ENCODE data around the gene ZNF14.
"Not testable (repeated sequence)": the region's sequence is repeated elsewhere in the genome, so short reads cannot be mapped to it uniquely, and the experiment has no call there.

The ZNF14 gene

GRCh38 chr19:19719798-19720197 lies 13.1 kb downstream of the ZNF14 start:
- H3K9ac ChIP-seq (ENCODE audit: low read depth in 1 of 2, low read length in 2 of 2) = no peak overlapping the region
- H3K36me3 ChIP-seq (ENCODE audit: control insufficient read depth in 2 of 2, insufficient read depth in 2 of 2, low read length in 2 of 2) = peaks cover 0 to 6% of the 10 kb centered on the region in 2 donors
- no peaks in the 10 kb centered on the region for H3K4me1 ChIP-seq (ENCODE audit: control insufficient read depth in 2 of 2, insufficient read depth in 2 of 2, low read length in 2 of 2)
- H3K4me3 ChIP-seq (ENCODE audit: low read length in 2 of 2) = no peak overlapping the region
- H3K27me3 ChIP-seq (ENCODE audit: control insufficient read depth in 2 of 2, insufficient read depth in 2 of 2, low read length in 2 of 2) = no peaks in the 10 kb centered on the region
- H3K27ac ChIP-seq (ENCODE audit: low read depth in 2 of 2, low read length in 2 of 2) = no peak overlapping the region
- peaks cover 33 to 51% of the 10 kb centered on the region in 2 donors for H3K9me3 ChIP-seq (ENCODE audit: control insufficient read depth in 2 of 2, low read length in 2 of 2)

- Histone ChIP-seq H3K9me3 (ENCODE audit: control insufficient read depth in 2 of 2, low read length in 2 of 2) (peaks cover 80 to 81% of the 10 kb centered on the region in 2 donors), H3K27ac (ENCODE audit: low read depth in 2 of 2, low read length in 2 of 2) (no peak overlapping the region), H3K4me3 (ENCODE audit: low read length in 2 of 2) (no peak overlapping the region), H3K4me1 (ENCODE audit: control insufficient read depth in 2 of 2, insufficient read depth in 2 of 2, low read length in 2 of 2) (no peaks in the 10 kb centered on the region), H3K9ac (ENCODE audit: low read depth in 1 of 2, low read length in 2 of 2) (no peak overlapping the region), H3K36me3 (ENCODE audit: control insufficient read depth in 2 of 2, insufficient read depth in 2 of 2, low read length in 2 of 2) (peaks cover 33 to 36% of the 10 kb centered on the region in 2 donors), H3K27me3 (ENCODE audit: control insufficient read depth in 2 of 2, insufficient read depth in 2 of 2, low read length in 2 of 2) (no peaks in the 10 kb centered on the region)
Measured at GRCh38 chr19:19711934-19712828, 20.7 kb downstream of the ZNF14 start.

- H3K9ac ChIP-seq (ENCODE audit: low read depth in 1 of 2, low read length in 2 of 2) = no peak overlapping the region
- peaks cover 79 to 80% of the 10 kb centered on the region in 2 donors for H3K9me3 ChIP-seq (ENCODE audit: control insufficient read depth in 2 of 2, low read length in 2 of 2)
- H3K27ac ChIP-seq (ENCODE audit: low read depth in 2 of 2, low read length in 2 of 2) = no peak overlapping the region
- peak overlapping the region in 1 of 2 donors; percentile 4 for H3K4me3 ChIP-seq (ENCODE audit: low read length in 2 of 2)
- H3K36me3 ChIP-seq (ENCODE audit: control insufficient read depth in 2 of 2, insufficient read depth in 2 of 2, low read length in 2 of 2) = peaks cover 27 to 36% of the 10 kb centered on the region in 2 donors
- H3K4me1 ChIP-seq (ENCODE audit: control insufficient read depth in 2 of 2, insufficient read depth in 2 of 2, low read length in 2 of 2) = no peaks in the 10 kb centered on the region
- no peaks in the 10 kb centered on the region for H3K27me3 ChIP-seq (ENCODE audit: control insufficient read depth in 2 of 2, insufficient read depth in 2 of 2, low read length in 2 of 2)
Measured at GRCh38 chr19:19711306-19711933, 21.5 kb downstream of the ZNF14 start.

GRCh38 chr19:19710506-19710905 lies 22.4 kb downstream of the ZNF14 start:
- peaks cover 72 to 75% of the 10 kb centered on the region in 2 donors for H3K9me3 ChIP-seq (ENCODE audit: control insufficient read depth in 2 of 2, low read length in 2 of 2)
- H3K9ac ChIP-seq (ENCODE audit: low read depth in 1 of 2, low read length in 2 of 2) = no peak overlapping the region
- no peaks in the 10 kb centered on the region for H3K27me3 ChIP-seq (ENCODE audit: control insufficient read depth in 2 of 2, insufficient read depth in 2 of 2, low read length in 2 of 2)
- no peak overlapping the region for H3K4me3 ChIP-seq (ENCODE audit: low read length in 2 of 2)
- no peaks in the 10 kb centered on the region for H3K4me1 ChIP-seq (ENCODE audit: control insufficient read depth in 2 of 2, insufficient read depth in 2 of 2, low read length in 2 of 2)
- H3K27ac ChIP-seq (ENCODE audit: low read depth in 2 of 2, low read length in 2 of 2) = no peak overlapping the region
- peaks cover 27 to 36% of the 10 kb centered on the region in 2 donors for H3K36me3 ChIP-seq (ENCODE audit: control insufficient read depth in 2 of 2, insufficient read depth in 2 of 2, low read length in 2 of 2)

GRCh38 chr19:19704836-19705235 lies 28.1 kb downstream of the ZNF14 start:
- Histone ChIP-seq H3K27ac (ENCODE audit: low read depth in 2 of 2, low read length in 2 of 2) (no peak overlapping the region), H3K27me3 (ENCODE audit: control insufficient read depth in 2 of 2, insufficient read depth in 2 of 2, low read length in 2 of 2) (no peaks in the 10 kb centered on the region), H3K4me1 (ENCODE audit: control insufficient read depth in 2 of 2, insufficient read depth in 2 of 2, low read length in 2 of 2) (no peaks in the 10 kb centered on the region), H3K4me3 (ENCODE audit: low read length in 2 of 2) (no peak overlapping the region), H3K9ac (ENCODE audit: low read depth in 1 of 2, low read length in 2 of 2) (no peak overlapping the region), H3K36me3 (ENCODE audit: control insufficient read depth in 2 of 2, insufficient read depth in 2 of 2, low read length in 2 of 2) (no peaks in the 10 kb centered on the region), H3K9me3 (ENCODE audit: control insufficient read depth in 2 of 2, low read length in 2 of 2) (peaks cover 38 to 40% of the 10 kb centered on the region in 2 donors)

GRCh38 chr19:19700493-19700892 lies 32.4 kb downstream of the ZNF14 start:
- H3K4me1 ChIP-seq (ENCODE audit: control insufficient read depth in 2 of 2, insufficient read depth in 2 of 2, low read length in 2 of 2); H3K27me3 ChIP-seq (ENCODE audit: control insufficient read depth in 2 of 2, insufficient read depth in 2 of 2, low read length in 2 of 2); H3K36me3 ChIP-seq (ENCODE audit: control insufficient read depth in 2 of 2, insufficient read depth in 2 of 2, low read length in 2 of 2); H3K4me3 ChIP-seq (ENCODE audit: low read length in 2 of 2); H3K27ac ChIP-seq (ENCODE audit: low read depth in 2 of 2, low read length in 2 of 2); H3K9ac ChIP-seq (ENCODE audit: low read depth in 1 of 2, low read length in 2 of 2): not testable (repeated sequence)
- peaks cover 10 to 15% of the 10 kb centered on the region in 2 donors for H3K9me3 ChIP-seq (ENCODE audit: control insufficient read depth in 2 of 2, low read length in 2 of 2)

GRCh38 chr19:19697589-19697988 lies 35.3 kb downstream of the ZNF14 start:
- no peaks in the 10 kb centered on the region for H3K4me1 ChIP-seq (ENCODE audit: control insufficient read depth in 2 of 2, insufficient read depth in 2 of 2, low read length in 2 of 2)
- no peaks in the 10 kb centered on the region for H3K27me3 ChIP-seq (ENCODE audit: control insufficient read depth in 2 of 2, insufficient read depth in 2 of 2, low read length in 2 of 2)
- no peaks in the 10 kb centered on the region for H3K36me3 ChIP-seq (ENCODE audit: control insufficient read depth in 2 of 2, insufficient read depth in 2 of 2, low read length in 2 of 2)
- H3K9ac ChIP-seq (ENCODE audit: low read depth in 1 of 2, low read length in 2 of 2) = no peak overlapping the region
- H3K4me3 ChIP-seq (ENCODE audit: low read length in 2 of 2) = no peak overlapping the region
- no peak overlapping the region for H3K27ac ChIP-seq (ENCODE audit: low read depth in 2 of 2, low read length in 2 of 2)
- H3K9me3 ChIP-seq (ENCODE audit: control insufficient read depth in 2 of 2, low read length in 2 of 2) = peaks cover 4 to 6% of the 10 kb centered on the region in 2 donors

- Histone ChIP-seq H3K9me3 (ENCODE audit: control insufficient read depth in 2 of 2, low read length in 2 of 2) (peaks cover 4% of the 10 kb centered on the region in 2 donors), H3K27ac (ENCODE audit: low read depth in 2 of 2, low read length in 2 of 2) (no peak overlapping the region)
Measured at GRCh38 chr19:19696386-19696785, 36.5 kb downstream of the ZNF14 start.

GRCh38 chr19:19691683-19692082 lies 41.2 kb downstream of the ZNF14 start:
- H3K27me3 ChIP-seq (ENCODE audit: control insufficient read depth in 2 of 2, insufficient read depth in 2 of 2, low read length in 2 of 2) = no peaks in the 10 kb centered on the region
- no peaks in the 10 kb centered on the region for H3K36me3 ChIP-seq (ENCODE audit: control insufficient read depth in 2 of 2, insufficient read depth in 2 of 2, low read length in 2 of 2)
- no peak overlapping the region for H3K4me3 ChIP-seq (ENCODE audit: low read length in 2 of 2)
- H3K9me3 ChIP-seq (ENCODE audit: control insufficient read depth in 2 of 2, low read length in 2 of 2) = peaks cover 0 to 2% of the 10 kb centered on the region in 2 donors
- no peaks in the 10 kb centered on the region for H3K4me1 ChIP-seq (ENCODE audit: control insufficient read depth in 2 of 2, insufficient read depth in 2 of 2, low read length in 2 of 2)
- no peak overlapping the region for H3K27ac ChIP-seq (ENCODE audit: low read depth in 2 of 2, low read length in 2 of 2)
- H3K9ac ChIP-seq (ENCODE audit: low read depth in 1 of 2, low read length in 2 of 2) = no peak overlapping the region

More at GRCh38 chr19:19696386-19696785, 36.5 kb downstream of the ZNF14 start:
- H3K27me3 ChIP-seq (ENCODE audit: control insufficient read depth in 2 of 2, insufficient read depth in 2 of 2, low read length in 2 of 2) = no peaks in the 10 kb centered on the region
- H3K4me1 ChIP-seq (ENCODE audit: control insufficient read depth in 2 of 2, insufficient read depth in 2 of 2, low read length in 2 of 2) = no peaks in the 10 kb centered on the region
- H3K4me3 ChIP-seq (ENCODE audit: low read length in 2 of 2) = no peak overlapping the region
- H3K36me3 ChIP-seq (ENCODE audit: control insufficient read depth in 2 of 2, insufficient read depth in 2 of 2, low read length in 2 of 2) = no peaks in the 10 kb centered on the region
- H3K9ac ChIP-seq (ENCODE audit: low read depth in 1 of 2, low read length in 2 of 2) = no peak overlapping the region

GRCh38 chr19:19689023-19689422 lies 43.9 kb downstream of the ZNF14 start:
- H3K27me3 ChIP-seq (ENCODE audit: control insufficient read depth in 2 of 2, insufficient read depth in 2 of 2, low read length in 2 of 2); H3K4me1 ChIP-seq (ENCODE audit: control insufficient read depth in 2 of 2, insufficient read depth in 2 of 2, low read length in 2 of 2); H3K9ac ChIP-seq (ENCODE audit: low read depth in 1 of 2, low read length in 2 of 2); H3K9me3 ChIP-seq (ENCODE audit: control insufficient read depth in 2 of 2, low read length in 2 of 2); H3K27ac ChIP-seq (ENCODE audit: low read depth in 2 of 2, low read length in 2 of 2); H3K36me3 ChIP-seq (ENCODE audit: control insufficient read depth in 2 of 2, insufficient read depth in 2 of 2, low read length in 2 of 2); H3K4me3 ChIP-seq (ENCODE audit: low read length in 2 of 2): not testable (repeated sequence)
